Measurements from ENCODE around the gene AFF1. TPM values are rescaled to one million over a fixed set of nuclear protein-coding genes. Genes with fewer than 3 reads are reported as not detected.

AFF1 gene
- polyA plus RNA-seq, 1 donor (not counting 4 experiments of a cell fraction or from before 2014, with no cell fraction given): 14.4 TPM

- H3K9me3 ChIP-seq (ENCODE audit: control insufficient read depth, low read depth, low read length): no peaks in the 10 kb centered on the region
- no peak overlapping the region for H2AFZ ChIP-seq (ENCODE audit: control insufficient read depth, low read length)
- no peak overlapping the region for H3K4me2 ChIP-seq (ENCODE audit: control insufficient read depth, extremely low read depth, insufficient read depth, low read depth, low read length)
- H3K27me3 ChIP-seq (ENCODE audit: control insufficient read depth, extremely low read depth, insufficient read depth, low read length): no peaks in the 10 kb centered on the region
- no peaks in the 10 kb centered on the region for H3K9me1 ChIP-seq (ENCODE audit: control insufficient read depth, extremely low read depth, insufficient read depth, low read length)
- H3K27ac ChIP-seq (ENCODE audit: control insufficient read depth, insufficient read depth, low read length): no peak overlapping the region
- no peak for TF ChIP-seq EZH2 (IDR thresholded peaks at IDR 0.05; ENCODE audit: low read length)
- TF ChIP-seq CTCF (optimal IDR thresholded peaks at IDR 0.05 in 1 of 3, IDR thresholded peaks at IDR 0.05 in 1 of 3, conservative IDR thresholded peaks at IDR 0.05 in 1 of 3; ENCODE audit: extremely low read depth in 1 of 3, insufficient read depth in 2 of 3, low read length in 3 of 3): no peak
- H3K36me3 ChIP-seq (ENCODE audit: control insufficient read depth in 2 of 2, extremely low read depth in 1 of 2, insufficient read depth in 2 of 2, low read length in 2 of 2): peaks cover 0 to 2% of the 10 kb centered on the region in 2 experiments
- dilution Hi-C loops (cut with MboI; ENCODE audit: extremely low pct_ligation_motif_present, low sequenced_read_pairs): no loop called here
- no peaks in the 10 kb centered on the region for H3K4me1 ChIP-seq (ENCODE audit: control insufficient read depth, extremely low read depth, insufficient read depth, low read length)
- H4K20me1 ChIP-seq (ENCODE audit: control insufficient read depth, extremely low read depth, insufficient read depth, low read length): no peaks in the 10 kb centered on the region
- peaks cover 5% of the 10 kb centered on the region for H3K79me2 ChIP-seq (ENCODE audit: control insufficient read depth, insufficient read depth, low read length)
- FAIRE-seq: no peak
- no peak overlapping the region for H3K9ac ChIP-seq (ENCODE audit: control insufficient read depth, extremely low read depth, insufficient read depth, low read length)
- H3K4me3 ChIP-seq (ENCODE audit: control insufficient read depth in 2 of 3, extremely low read depth in 1 of 3, insufficient read depth in 2 of 3, low read depth in 1 of 3, low read length in 3 of 3): no peak overlapping the region
- no peak for DNase-seq (ENCODE audit: low read depth, low spot score)
These were observed 55.7 kb downstream of the AFF1 start for GRCh38 chr4:86990510-86990909.

- no peak for DNase-seq (ENCODE audit: low read depth, low spot score)
- no peak overlapping the region for H3K4me2 ChIP-seq (ENCODE audit: control insufficient read depth, extremely low read depth, insufficient read depth, low read depth, low read length)
- H3K9me3 ChIP-seq (ENCODE audit: control insufficient read depth, low read depth, low read length): no peaks in the 10 kb centered on the region
- peaks cover 0 to 2% of the 10 kb centered on the region in 2 experiments for H3K36me3 ChIP-seq (ENCODE audit: control insufficient read depth in 2 of 2, extremely low read depth in 1 of 2, insufficient read depth in 2 of 2, low read length in 2 of 2)
- H3K79me2 ChIP-seq (ENCODE audit: control insufficient read depth, insufficient read depth, low read length): peaks cover 5% of the 10 kb centered on the region
- TF ChIP-seq CTCF (optimal IDR thresholded peaks at IDR 0.05 in 1 of 3, IDR thresholded peaks at IDR 0.05 in 1 of 3, conservative IDR thresholded peaks at IDR 0.05 in 1 of 3; ENCODE audit: extremely low read depth in 1 of 3, insufficient read depth in 2 of 3, low read length in 3 of 3) (no peak), EZH2 (IDR thresholded peaks at IDR 0.05; ENCODE audit: low read length) (no peak)
- no peak overlapping the region for H3K9ac ChIP-seq (ENCODE audit: control insufficient read depth, extremely low read depth, insufficient read depth, low read length)
- FAIRE-seq: no peak
- H3K9me1 ChIP-seq (ENCODE audit: control insufficient read depth, extremely low read depth, insufficient read depth, low read length): no peaks in the 10 kb centered on the region
- H4K20me1 ChIP-seq (ENCODE audit: control insufficient read depth, extremely low read depth, insufficient read depth, low read length): no peaks in the 10 kb centered on the region
- no peak overlapping the region for H3K27ac ChIP-seq (ENCODE audit: control insufficient read depth, insufficient read depth, low read length)
- H3K4me1 ChIP-seq (ENCODE audit: control insufficient read depth, extremely low read depth, insufficient read depth, low read length): no peaks in the 10 kb centered on the region
- H2AFZ ChIP-seq (ENCODE audit: control insufficient read depth, low read length): no peak overlapping the region
- H3K4me3 ChIP-seq (ENCODE audit: control insufficient read depth in 2 of 3, extremely low read depth in 1 of 3, insufficient read depth in 2 of 3, low read depth in 1 of 3, low read length in 3 of 3): no peak overlapping the region
- dilution Hi-C loops (cut with MboI; ENCODE audit: extremely low pct_ligation_motif_present, low sequenced_read_pairs): no loop called here
- no peaks in the 10 kb centered on the region for H3K27me3 ChIP-seq (ENCODE audit: control insufficient read depth, extremely low read depth, insufficient read depth, low read length)
These were observed 57.2 kb downstream of the AFF1 start for GRCh38 chr4:86991994-86992393.

Data from keratinocyte (primary cell).